ENCODE results near the gene AJAP1.

Gene AJAP1

DNA sequence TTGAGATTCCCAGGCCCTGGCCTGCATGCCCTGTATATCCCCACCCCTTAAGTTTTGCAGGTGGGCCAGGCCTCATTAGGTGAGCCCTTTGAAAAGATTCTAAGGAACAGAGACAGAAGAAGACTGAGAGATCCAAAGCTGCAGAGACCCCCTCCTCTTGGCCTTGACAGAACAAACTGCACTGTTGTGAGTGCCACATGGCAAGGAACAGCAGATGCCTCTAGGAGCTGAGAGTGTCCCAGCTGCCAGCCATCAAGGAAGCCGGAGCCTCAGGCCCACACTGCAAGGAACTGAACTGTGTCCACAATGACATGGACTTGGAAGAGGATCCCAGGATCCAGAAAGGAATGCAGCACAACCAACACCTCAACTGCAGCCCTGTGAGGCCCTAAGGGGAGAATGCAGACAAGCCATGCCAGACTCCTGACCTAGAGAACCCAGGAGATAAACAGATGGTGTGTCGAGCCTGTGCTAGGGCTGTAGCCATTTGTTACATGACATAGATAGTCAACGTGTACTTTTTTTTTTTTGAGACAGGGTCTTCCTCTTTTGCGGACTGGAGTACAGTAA is 182.7 kb downstream of the AJAP1 start:
- no peak for DNase-seq (ENCODE audit: low spot score)

DNA sequence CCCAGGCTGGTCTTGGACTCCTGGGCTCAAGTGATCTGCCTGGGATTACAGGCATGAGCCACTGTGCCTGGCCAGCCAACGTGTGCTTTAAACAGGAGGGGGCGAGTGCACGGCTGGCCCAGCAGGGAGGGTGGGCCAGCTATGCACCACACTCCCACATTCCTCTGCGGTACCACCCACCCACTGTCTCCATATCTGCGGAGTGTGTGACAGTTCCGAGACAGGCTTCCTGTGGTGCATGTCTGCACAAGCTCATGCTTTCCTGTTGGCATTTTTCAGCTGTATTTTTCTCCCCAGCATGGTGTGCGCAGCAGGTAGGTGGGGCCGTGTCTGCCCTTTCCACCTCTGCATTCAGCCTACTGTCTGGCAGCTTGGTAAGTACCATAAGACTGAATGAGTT is 183.3 kb downstream of the AJAP1 start:
- DNase-seq (ENCODE audit: low spot score), result no peak

DNA sequence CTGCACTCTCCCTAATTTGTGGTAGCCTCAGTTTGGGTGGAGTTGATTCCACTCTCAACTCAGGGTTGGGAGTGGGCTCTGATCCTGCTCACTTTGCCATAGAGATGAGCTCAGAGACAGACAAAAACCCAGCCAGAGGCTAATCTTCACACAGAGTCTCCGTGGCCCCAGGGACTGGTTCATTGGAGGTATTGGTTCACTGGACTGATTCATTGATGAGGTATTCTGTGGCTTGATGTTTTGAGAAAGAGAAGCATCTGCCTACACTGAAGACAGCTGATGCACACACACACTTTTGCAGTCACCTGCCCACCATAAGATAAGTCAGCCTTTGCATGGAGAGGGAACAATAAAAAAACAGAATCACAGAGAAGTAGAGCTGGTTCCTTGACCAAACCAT is 183.8 kb downstream of the AJAP1 start:
- DNase-seq (ENCODE audit: low spot score), result no peak
